Kidney epithelial cell (primary cell): ENCODE data around the gene KANK4. TPM values are rescaled to one million over a fixed set of nuclear protein-coding genes. Genes with fewer than 3 reads are reported as not detected.

Source experiments
- DNase-seq: peaks from one replicate; pipeline ENCODE4 v3.0.0-alpha.2; 2010; ENCODE audit warnings: low read depth
- H3K27me3 ChIP-seq: 2 replicates; pipeline ENCODE4 v1.6.0; 2011; ENCODE audit warnings: low read length; ENCODE audit not compliant: control insufficient read depth, insufficient read depth
- H3K36me3 ChIP-seq: 2 replicates; pipeline ENCODE4 v1.5.1; 2011; ENCODE audit warnings: low read length; ENCODE audit not compliant: control insufficient read depth, insufficient read depth
- H3K4me3 ChIP-seq: 2 replicates; pipeline ENCODE4 v1.5.1; 2011; ENCODE audit warnings: low read depth, mild to moderate bottlenecking, control low read depth, low read length
- total RNA-seq: library from RNA; depleted of rRNA; stranded (reverse); fragments of >200 nt; gene quantifications from 2 replicates; pipeline ENCODE4 v1.2.3, GENCODE V29; 2015
- TF ChIP-seq, protein P1 (sequence below): IDR thresholded peaks from 2 replicates; pipeline ENCODE4 v1.5.1; 2011; ENCODE audit warnings: mild to moderate bottlenecking, moderate library complexity, low read length, control low read depth, inconsistent platforms; ENCODE audit not compliant: insufficient read depth, poor library complexity, severe bottlenecking

The KANK4 gene
- total RNA-seq, 1 donor from 2014 or later = 10.1 TPM

DNA sequence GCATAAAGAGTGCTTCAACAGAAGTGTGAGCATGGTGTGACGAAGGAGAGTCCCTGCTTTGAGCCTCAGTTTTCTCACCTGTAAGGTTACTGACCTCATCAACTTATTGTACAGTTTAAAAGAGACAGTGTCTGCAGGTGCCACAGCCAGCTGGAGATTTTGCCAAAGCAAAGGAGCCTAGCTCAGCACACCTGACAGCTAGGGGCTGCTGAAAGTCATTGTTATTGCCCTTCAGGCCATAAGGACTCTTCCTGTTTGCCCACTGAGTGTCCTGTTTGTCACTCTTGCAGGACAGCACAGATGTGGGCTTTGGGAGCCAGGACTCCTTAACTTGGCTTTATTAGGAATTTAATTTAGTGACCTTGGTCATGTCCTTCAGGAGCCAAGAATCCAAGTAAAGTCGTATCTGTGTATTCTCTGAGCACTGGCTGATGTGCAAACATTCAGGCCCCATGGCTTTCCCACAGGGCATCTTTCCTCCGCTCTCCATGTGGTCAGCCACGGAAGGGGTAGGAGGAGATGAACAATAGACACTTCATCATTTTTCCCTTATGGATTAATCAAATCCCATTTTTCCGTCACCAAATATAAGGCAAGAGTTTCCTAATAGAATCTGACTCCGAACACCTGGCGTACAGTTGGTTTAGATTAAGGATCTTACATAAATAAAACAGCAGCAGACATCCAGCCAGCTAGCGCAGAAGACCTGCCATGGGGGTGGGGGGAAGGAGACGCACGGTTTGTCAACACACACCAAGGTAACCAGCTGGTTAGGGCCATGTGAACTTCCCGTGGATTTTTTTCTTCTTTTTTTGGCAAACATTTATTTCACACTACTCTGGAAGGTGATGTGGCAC is 43.1 kb upstream of the KANK4 start:
- TF ChIP-seq, protein P1, sequence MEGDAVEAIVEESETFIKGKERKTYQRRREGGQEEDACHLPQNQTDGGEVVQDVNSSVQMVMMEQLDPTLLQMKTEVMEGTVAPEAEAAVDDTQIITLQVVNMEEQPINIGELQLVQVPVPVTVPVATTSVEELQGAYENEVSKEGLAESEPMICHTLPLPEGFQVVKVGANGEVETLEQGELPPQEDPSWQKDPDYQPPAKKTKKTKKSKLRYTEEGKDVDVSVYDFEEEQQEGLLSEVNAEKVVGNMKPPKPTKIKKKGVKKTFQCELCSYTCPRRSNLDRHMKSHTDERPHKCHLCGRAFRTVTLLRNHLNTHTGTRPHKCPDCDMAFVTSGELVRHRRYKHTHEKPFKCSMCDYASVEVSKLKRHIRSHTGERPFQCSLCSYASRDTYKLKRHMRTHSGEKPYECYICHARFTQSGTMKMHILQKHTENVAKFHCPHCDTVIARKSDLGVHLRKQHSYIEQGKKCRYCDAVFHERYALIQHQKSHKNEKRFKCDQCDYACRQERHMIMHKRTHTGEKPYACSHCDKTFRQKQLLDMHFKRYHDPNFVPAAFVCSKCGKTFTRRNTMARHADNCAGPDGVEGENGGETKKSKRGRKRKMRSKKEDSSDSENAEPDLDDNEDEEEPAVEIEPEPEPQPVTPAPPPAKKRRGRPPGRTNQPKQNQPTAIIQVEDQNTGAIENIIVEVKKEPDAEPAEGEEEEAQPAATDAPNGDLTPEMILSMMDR = no peak
- no peak for DNase-seq

DNA sequence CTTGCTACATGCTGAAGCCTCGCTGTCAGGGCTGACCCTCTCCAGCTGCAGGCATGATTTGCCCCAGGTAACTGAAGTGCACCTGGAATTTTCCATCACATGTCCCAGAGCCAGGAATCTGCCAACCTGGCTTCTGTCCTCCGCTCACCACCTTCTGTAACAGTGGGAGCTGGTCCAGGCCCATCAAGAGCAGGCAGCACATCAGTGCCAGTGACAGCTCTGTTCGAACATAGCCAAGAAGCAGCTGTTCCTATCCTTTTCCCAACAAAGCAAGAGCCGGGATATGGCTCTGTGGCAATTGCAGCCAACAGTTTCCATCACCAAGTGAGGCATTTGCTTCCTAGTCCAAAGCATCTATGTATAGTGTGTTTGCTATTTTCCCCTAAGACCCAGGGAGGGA is 42.2 kb upstream of the KANK4 start:
- no peaks in the 10 kb centered on the region for H3K27me3 ChIP-seq
- H3K4me3 ChIP-seq = no peak overlapping the region
- no peaks in the 10 kb centered on the region for H3K36me3 ChIP-seq
- no peak for DNase-seq
- TF ChIP-seq, protein P1 = no peak

More for the DNA sequence above, 43.1 kb upstream of the KANK4 start:
- Histone ChIP-seq H3K36me3 (no peaks in the 10 kb centered on the region), H3K4me3 (no peak overlapping the region), H3K27me3 (no peaks in the 10 kb centered on the region)

DNA sequence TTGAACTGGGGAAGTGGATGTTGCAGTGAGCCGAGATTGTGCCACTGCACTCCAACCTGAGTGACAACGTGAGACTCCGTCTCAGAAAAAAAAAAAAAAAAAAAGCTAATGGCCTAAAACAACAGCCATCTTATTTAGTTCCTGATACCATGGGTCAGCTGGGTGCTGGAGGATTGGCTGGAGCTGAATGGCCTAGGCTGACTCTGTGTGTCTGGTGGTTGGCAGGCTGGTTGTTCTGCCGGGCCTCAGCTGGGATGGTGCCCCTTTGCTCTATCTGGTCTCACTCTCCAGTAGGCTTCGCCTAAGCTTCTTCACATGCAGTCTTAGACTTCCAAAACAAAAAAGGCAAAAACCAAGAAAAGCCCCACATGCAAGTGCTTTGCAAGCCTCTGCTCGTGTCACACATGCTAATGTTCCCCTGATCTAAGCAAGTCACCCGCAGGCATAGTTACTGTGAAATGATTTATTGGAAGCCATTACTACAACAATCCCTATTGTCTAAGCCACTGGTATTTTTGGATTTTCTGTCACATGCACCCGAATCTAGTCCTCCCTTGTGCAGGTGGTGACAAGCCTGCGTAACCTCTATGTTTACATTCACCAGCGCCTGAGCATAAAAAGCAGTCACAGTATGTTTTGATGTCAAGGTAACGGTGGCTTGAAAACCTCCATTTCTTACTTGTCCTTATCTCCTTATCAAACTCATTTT is 39.6 kb upstream of the KANK4 start:
- TF ChIP-seq, protein P1 = no peak
- DNase-seq = no peak

DNA sequence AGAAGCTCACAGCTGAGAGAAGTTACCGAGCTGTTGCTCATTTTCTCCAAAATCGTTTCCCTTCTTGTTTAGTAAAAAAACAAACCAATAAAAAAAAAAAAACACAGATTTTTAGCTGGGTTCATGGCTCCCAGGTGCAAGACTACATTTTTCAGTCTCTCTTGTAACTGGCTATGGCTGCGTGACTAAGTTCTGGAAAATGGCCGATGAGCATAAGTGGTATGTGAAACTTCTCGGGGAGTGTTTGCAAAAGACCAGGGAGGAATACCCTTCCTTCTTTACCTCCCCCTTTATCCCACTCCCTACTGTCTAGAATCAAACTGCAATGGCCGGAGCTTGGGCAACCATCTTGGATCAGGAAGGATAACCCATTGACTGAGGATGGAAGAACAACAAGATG is 38.7 kb upstream of the KANK4 start:
- TF ChIP-seq, protein P1 = no peak
- Histone ChIP-seq H3K36me3 (no peaks in the 10 kb centered on the region), H3K27me3 (no peaks in the 10 kb centered on the region), H3K4me3 (no peak overlapping the region)
- no peak for DNase-seq

More for the DNA sequence above, 39.6 kb upstream of the KANK4 start:
- Histone ChIP-seq H3K4me3 (no peak overlapping the region), H3K36me3 (no peaks in the 10 kb centered on the region), H3K27me3 (no peaks in the 10 kb centered on the region)

DNA sequence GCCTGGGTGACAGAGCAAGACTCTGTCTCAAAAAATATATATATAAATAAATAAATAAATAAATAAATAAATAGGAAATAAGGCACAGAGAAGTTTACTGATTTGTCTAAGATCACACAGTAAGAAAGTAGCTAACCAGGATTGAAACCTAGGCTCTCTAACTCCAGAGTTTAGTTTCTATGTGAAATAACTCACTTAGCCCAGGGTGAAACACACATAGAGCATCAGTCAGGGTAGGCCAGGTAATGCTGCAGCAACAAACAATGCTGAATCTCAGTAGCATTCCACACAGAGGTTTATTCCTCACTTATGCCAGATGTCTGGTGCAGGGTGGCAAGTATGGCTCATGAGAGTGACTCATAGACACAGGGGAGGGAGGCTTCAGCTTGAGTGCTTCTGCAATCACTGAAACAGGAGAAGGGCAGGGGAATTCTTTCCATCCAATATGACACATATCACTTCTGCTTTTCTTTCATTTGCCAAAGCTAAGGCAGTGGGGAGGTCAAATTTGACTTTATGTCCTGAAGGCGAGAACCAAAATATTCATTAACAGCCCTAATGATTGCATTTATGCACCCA is 37.1 kb upstream of the KANK4 start:
- no peaks in the 10 kb centered on the region for H3K27me3 ChIP-seq
- no peaks in the 10 kb centered on the region for H3K36me3 ChIP-seq
- H3K4me3 ChIP-seq = no peak overlapping the region
- DNase-seq = peak; percentile 92
- TF ChIP-seq, protein P1 = no peak
